OCI-LY1 (cell line): ENCODE results near the gene POLR2B.

Experiments used
- H2AFZ ChIP-seq: fragments of 200-600 bp; sonication (generic), shearing (Covaris generic); 2 replicates; pipeline ENCODE4 v1.6.0; 2014; ENCODE audit warnings: antibody characterized with exemption, mild to moderate bottlenecking, low read length
- H3F3A ChIP-seq: fragments of 200-600 bp; sonication (generic), shearing (Covaris generic); 2 replicates; pipeline ENCODE4 v1.6.0; 2014; ENCODE audit warnings: mild to moderate bottlenecking, antibody characterized with exemption, low read length, moderate library complexity; ENCODE audit not compliant: insufficient read depth
- H3K27ac ChIP-seq: fragments of 200-600 bp; sonication (generic); 2 replicates; pipeline ENCODE4 v1.5.1; 2014; ENCODE audit warnings: low read length, mixed run types, mild to moderate bottlenecking, low read depth; ENCODE audit not compliant: poor library complexity, severe bottlenecking
- H3K27me3 ChIP-seq: fragments of 200-600 bp; sonication (generic); 2 replicates; pipeline ENCODE4 v1.6.0; 2014; ENCODE audit warnings: antibody characterized with exemption, mild to moderate bottlenecking, low read length, moderate library complexity; ENCODE audit not compliant: insufficient read depth
- H3K36me3 ChIP-seq: fragments of 200-600 bp; sonication (generic); 2 replicates; pipeline ENCODE4 v1.6.1; 2014; ENCODE audit warnings: mild to moderate bottlenecking, antibody characterized with exemption, low read length, moderate library complexity, mixed read lengths; ENCODE audit not compliant: insufficient read depth
- H3K4me1 ChIP-seq: fragments of 200-600 bp; sonication (generic); 2 replicates; pipeline ENCODE4 v1.5.1; 2014; ENCODE audit warnings: mild to moderate bottlenecking, low read length, moderate library complexity; ENCODE audit not compliant: insufficient read depth, severe bottlenecking
- H3K4me2 ChIP-seq: fragments of 200-600 bp; sonication (generic), shearing (Covaris generic); 2 replicates; pipeline ENCODE4 v1.6.1; 2014; ENCODE audit warnings: low read length
- H3K4me3 ChIP-seq: fragments of 200-600 bp; sonication (generic); 2 replicates; pipeline ENCODE4 v1.5.1; 2014; ENCODE audit warnings: low read length, low read depth, mild to moderate bottlenecking, mixed read lengths; ENCODE audit not compliant: poor library complexity, severe bottlenecking
- H3K79me2 ChIP-seq: fragments of 200-600 bp; shearing (Covaris generic); 2 replicates; pipeline ENCODE4 v1.6.1; 2016; ENCODE audit warnings: mixed run types, low read length, mixed read lengths; ENCODE audit not compliant: insufficient read depth
- H3K9ac ChIP-seq: fragments of 200-600 bp; sonication (generic), shearing (Covaris generic); 2 replicates; pipeline ENCODE4 v1.6.1; 2014; ENCODE audit warnings: mild to moderate bottlenecking, low read length, mixed read lengths
- H3K9me2 ChIP-seq: fragments of 200-600 bp; sonication (generic), shearing (Covaris generic); 2 replicates; pipeline ENCODE4 v1.6.1; 2014; ENCODE audit warnings: low read depth, mild to moderate bottlenecking, low read length, mixed read lengths
- H3K9me3 ChIP-seq: fragments of 200-600 bp; shearing (Covaris generic); 2 replicates; pipeline ENCODE4 v1.6.1; 2014; ENCODE audit warnings: low read length, mixed read lengths
- H4K20me1 ChIP-seq: fragments of 200-600 bp; sonication (generic), shearing (Covaris generic); 2 replicates; pipeline ENCODE4 v1.6.0; 2016; ENCODE audit warnings: mild to moderate bottlenecking, low read length; ENCODE audit not compliant: insufficient read depth
- EZH2 ChIP-seq: fragments of 200-600 bp; sonication (generic), shearing (Covaris generic); IDR thresholded peaks from 2 replicates; pipeline ENCODE4 v1.8.0; 2017; ENCODE audit warnings: borderline replicate concordance, mixed run types, mild to moderate bottlenecking, antibody characterized with exemption, low read length, moderate library complexity, mixed read lengths
- TF ChIP-seq, protein P1 (sequence below): fragments of 200-600 bp; sonication (generic), shearing (Covaris generic); IDR thresholded peaks from 2 replicates; pipeline ENCODE4 v1.5.1; 2017; ENCODE audit warnings: mild to moderate bottlenecking, antibody characterized with exemption, low read length, moderate library complexity, mixed read lengths

Gene POLR2B

DNA sequence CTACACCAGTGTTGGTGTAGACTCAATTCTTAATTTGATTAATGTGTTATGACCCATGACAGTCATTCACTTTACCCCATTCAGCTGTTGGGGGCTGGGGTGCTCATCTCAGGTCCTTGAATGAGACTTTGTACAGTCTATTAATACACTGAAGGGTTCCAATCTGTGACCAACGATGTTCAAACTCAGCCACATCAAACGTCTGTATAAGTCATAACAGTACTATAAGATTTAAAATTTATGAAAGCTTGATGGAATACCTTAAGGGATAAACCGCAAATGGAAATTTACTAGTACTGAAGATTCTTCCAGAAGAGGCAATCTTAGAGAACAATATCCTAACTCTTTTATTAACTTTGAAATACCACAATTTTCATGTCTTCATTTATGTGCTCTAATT lies 37.3 kb upstream of the POLR2B start:
- no peak overlapping the region for H3K9ac ChIP-seq
- H4K20me1 ChIP-seq: no peaks in the 10 kb centered on the region
- H3K9me2 ChIP-seq: no peaks in the 10 kb centered on the region
- TF ChIP-seq, protein P1, sequence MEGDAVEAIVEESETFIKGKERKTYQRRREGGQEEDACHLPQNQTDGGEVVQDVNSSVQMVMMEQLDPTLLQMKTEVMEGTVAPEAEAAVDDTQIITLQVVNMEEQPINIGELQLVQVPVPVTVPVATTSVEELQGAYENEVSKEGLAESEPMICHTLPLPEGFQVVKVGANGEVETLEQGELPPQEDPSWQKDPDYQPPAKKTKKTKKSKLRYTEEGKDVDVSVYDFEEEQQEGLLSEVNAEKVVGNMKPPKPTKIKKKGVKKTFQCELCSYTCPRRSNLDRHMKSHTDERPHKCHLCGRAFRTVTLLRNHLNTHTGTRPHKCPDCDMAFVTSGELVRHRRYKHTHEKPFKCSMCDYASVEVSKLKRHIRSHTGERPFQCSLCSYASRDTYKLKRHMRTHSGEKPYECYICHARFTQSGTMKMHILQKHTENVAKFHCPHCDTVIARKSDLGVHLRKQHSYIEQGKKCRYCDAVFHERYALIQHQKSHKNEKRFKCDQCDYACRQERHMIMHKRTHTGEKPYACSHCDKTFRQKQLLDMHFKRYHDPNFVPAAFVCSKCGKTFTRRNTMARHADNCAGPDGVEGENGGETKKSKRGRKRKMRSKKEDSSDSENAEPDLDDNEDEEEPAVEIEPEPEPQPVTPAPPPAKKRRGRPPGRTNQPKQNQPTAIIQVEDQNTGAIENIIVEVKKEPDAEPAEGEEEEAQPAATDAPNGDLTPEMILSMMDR: no peak
- TF ChIP-seq EZH2: no peak
- no peak overlapping the region for H3K27ac ChIP-seq
- no peak overlapping the region for H2AFZ ChIP-seq
- H3K4me1 ChIP-seq: no peaks in the 10 kb centered on the region
- H3K4me2 ChIP-seq: no peak overlapping the region
- H3K27me3 ChIP-seq: no peaks in the 10 kb centered on the region
- H3K9me3 ChIP-seq: no peaks in the 10 kb centered on the region
- peaks cover 5% of the 10 kb centered on the region for H3K36me3 ChIP-seq
- no peaks in the 10 kb centered on the region for H3F3A ChIP-seq
- no peak overlapping the region for H3K4me3 ChIP-seq
- no peaks in the 10 kb centered on the region for H3K79me2 ChIP-seq

DNA sequence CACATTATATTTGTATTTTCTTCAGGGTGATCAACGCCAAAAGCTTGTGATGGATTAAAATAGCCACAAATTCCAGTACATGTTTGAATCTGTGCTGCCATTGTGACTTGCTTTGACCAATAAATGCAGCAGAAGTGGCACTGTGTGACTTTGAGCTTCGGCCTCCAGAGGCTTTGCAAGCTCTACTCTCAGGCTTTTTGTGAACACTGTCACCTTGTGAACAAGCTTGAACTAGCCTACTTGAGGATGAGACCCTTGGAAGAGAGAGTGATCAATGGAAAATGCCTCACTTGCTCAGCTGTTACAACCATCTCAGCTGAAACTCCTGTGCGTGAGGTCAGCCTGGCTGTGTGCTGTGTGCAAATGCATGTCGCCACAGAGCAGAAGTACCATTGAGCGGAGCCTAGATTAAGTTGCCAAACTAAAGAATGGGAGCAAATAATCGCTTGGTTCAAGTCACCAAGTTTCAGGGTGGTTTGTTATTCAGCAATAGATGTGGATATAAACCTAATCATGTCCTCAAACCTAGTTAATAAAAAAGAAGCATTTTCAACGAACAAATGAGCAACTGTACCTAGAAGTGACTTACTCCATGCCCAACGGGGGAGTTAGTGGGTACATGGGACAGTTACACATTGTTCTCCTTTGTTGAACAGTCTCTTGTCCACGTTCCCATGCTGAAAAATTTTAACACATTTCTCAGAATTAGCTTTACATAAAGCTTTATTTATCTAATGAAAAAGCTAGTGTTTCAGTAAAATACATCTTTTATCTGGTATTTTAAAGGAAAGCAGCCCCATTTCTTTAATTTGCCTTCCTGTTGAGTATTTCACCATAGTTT lies 24.8 kb upstream of the POLR2B start:
- Histone ChIP-seq H3K36me3 (no peaks in the 10 kb centered on the region), H2AFZ (no peak overlapping the region), H3K4me2 (no peak overlapping the region), H3K9ac (no peak overlapping the region), H3K4me1 (no peaks in the 10 kb centered on the region), H3K79me2 (no peaks in the 10 kb centered on the region), H3K9me2 (no peaks in the 10 kb centered on the region), H3F3A (no peaks in the 10 kb centered on the region), H3K27me3 (no peaks in the 10 kb centered on the region), H3K27ac (no peak overlapping the region), H4K20me1 (no peaks in the 10 kb centered on the region), H3K9me3 (no peaks in the 10 kb centered on the region), H3K4me3 (no peak overlapping the region)
- no peak for TF ChIP-seq EZH2
- TF ChIP-seq, protein P1: no peak

DNA sequence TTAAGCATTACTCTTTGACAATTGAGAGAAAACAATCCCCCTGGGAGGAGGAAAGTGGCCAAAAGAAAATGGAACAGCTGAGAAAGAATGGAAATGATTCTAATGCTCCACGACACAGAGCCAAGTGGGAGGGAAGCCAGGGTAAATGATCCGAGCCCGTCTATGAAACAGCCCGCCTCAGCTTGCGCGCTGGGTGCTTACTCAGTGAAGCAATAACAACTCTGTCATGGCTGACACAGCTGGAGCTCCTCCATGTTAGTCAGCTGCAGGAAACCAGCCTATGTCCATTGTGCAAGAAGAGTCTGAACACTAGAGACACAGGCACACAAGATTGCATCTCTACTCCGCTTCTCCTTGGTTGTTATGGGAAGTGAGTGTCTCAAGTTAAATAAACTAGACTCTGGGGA lies 20.6 kb upstream of the POLR2B start:
- H3K9me3 ChIP-seq: no peaks in the 10 kb centered on the region
- no peak overlapping the region for H2AFZ ChIP-seq
- no peaks in the 10 kb centered on the region for H3K27me3 ChIP-seq
- H3K9ac ChIP-seq: no peak overlapping the region
- no peak overlapping the region for H3K4me2 ChIP-seq
- no peaks in the 10 kb centered on the region for H3K4me1 ChIP-seq
- H3K27ac ChIP-seq: no peak overlapping the region
- no peak overlapping the region for H3K4me3 ChIP-seq
- no peaks in the 10 kb centered on the region for H3K9me2 ChIP-seq
- TF ChIP-seq EZH2: no peak
- TF ChIP-seq, protein P1: no peak
- H3F3A ChIP-seq: no peaks in the 10 kb centered on the region
- no peaks in the 10 kb centered on the region for H3K79me2 ChIP-seq
- H4K20me1 ChIP-seq: no peaks in the 10 kb centered on the region
- H3K36me3 ChIP-seq: peaks cover 18% of the 10 kb centered on the region
